Naive thymus-derived CD8-positive, alpha-beta T cell (primary cell): Measurements from ENCODE around the gene TSNAXIP1. TPM values are rescaled to one million over a fixed set of nuclear protein-coding genes. Genes with fewer than 3 reads are reported as not detected.

Experiments used
- ATAC-seq, 2 donors: fragments of 150-1000 bp; cut with Tn5 transposase in 1 of 2; sonication (Bioruptor Pico), chemical (Tn5 transposase) in 1 of 2; 1 replicate in 1 of 2; 2 replicates in 1 of 2; pipeline ENCODE4 v1.10.0; 2021; ENCODE audit warnings: mild to moderate bottlenecking in 2 of 2, moderate library complexity in 2 of 2
- POLR2A ChIA-PET: fragments of 350-600 bp; sonication (Branson Sonifier 250); formaldehyde crosslinking; loops from one replicate; lab custom pipeline; 2021; ENCODE audit warnings: antibody characterized with exemption; lab: Charles Lee
- DNase-seq, 10 donors: peaks; one replicate each; pipeline versions ENCODE4 v3.0.0 to v3.0.0-alpha.2; 2020 to 2022
- H3K27ac Mint-ChIP-seq, 10 donors: one replicate each; pipeline ENCODE4 v1.8.0; 2020 to 2022; ENCODE audit warnings: mild to moderate bottlenecking in 10 of 10, mixed read lengths in 10 of 10, moderate library complexity in 4 of 10, inconsistent platforms in 1 of 10
- H3K27me3 Mint-ChIP-seq, 5 donors: one replicate each; pipeline ENCODE4 v1.8.0; 2021 to 2022; ENCODE audit warnings: mixed read lengths in 5 of 5
- H3K36me3 Mint-ChIP-seq, 3 donors: one replicate each; pipeline ENCODE4 v1.8.0; 2020 to 2022; ENCODE audit warnings: mixed read lengths in 3 of 3, mild to moderate bottlenecking in 2 of 3, inconsistent platforms in 1 of 3
- H3K4me1 Mint-ChIP-seq, 4 donors: one replicate each; pipeline ENCODE4 v1.8.0; 2021 to 2022; ENCODE audit warnings: mixed read lengths in 4 of 4
- H3K4me3 Mint-ChIP-seq, 10 donors: one replicate each; pipeline ENCODE4 v1.8.0; 2020 to 2022; ENCODE audit warnings: mild to moderate bottlenecking in 10 of 10, mixed read lengths in 10 of 10, moderate library complexity in 6 of 10, inconsistent platforms in 1 of 10
- H3K9me3 Mint-ChIP-seq, 9 donors: one replicate each; pipeline ENCODE4 v1.8.0; 2020 to 2022; ENCODE audit warnings: mixed read lengths in 9 of 9, mild to moderate bottlenecking in 3 of 9, inconsistent platforms in 1 of 9, moderate library complexity in 1 of 9
- polyA plus RNA-seq, 3 donors: library from polyadenylated mRNA; unstranded; fragments of 300-500 nt; fragmentation: Illumina TruSeq; gene quantifications; one replicate each; pipeline ENCODE4 v1.2.3, GENCODE V29; 2021
- total RNA-seq, 8 experiments: library from RNA in 2 of 8; stranded (reverse) in 2 of 8; gene quantifications; one replicate each; pipeline ENCODE4 v1.2.3 and lab custom pipeline; 2021 to 2026

The TSNAXIP1 gene
- total and polyA plus RNA-seq, 5 experiments from 2014 or later = 0.14 to 1.2 (median 1.0) TPM; not detected in 2

GRCh38 chr16:67868290-67868689 lies 61.6 kb downstream of the TSNAXIP1 start:
- H3K27me3 Mint-ChIP-seq = no peaks in the 10 kb centered on the region
- no peak overlapping the region for H3K27ac Mint-ChIP-seq
- ATAC-seq (no peak), DNase-seq (no peak)
- H3K4me3 Mint-ChIP-seq = no peak overlapping the region
- peaks cover 0 to 51% (median 6%) of the 10 kb centered on the region in 3 donors for H3K36me3 Mint-ChIP-seq
- POLR2A ChIA-PET = interaction anchor here (0.5 kb wide), 1 partner anchor 1989 kb away, joined by 4 read pairs; no protein-coding TSS in a partner anchor
- peaks cover 2 to 13% (median 6%) of the 10 kb centered on the region in 4 donors for H3K4me1 Mint-ChIP-seq
- H3K9me3 Mint-ChIP-seq = no peaks in the 10 kb centered on the region

- no peaks in the 10 kb centered on the region for H3K9me3 Mint-ChIP-seq
- no peaks in the 10 kb centered on the region for H3K27me3 Mint-ChIP-seq
- ATAC-seq = no peak
- H3K36me3 Mint-ChIP-seq = peaks cover 0 to 51% (median 6%) of the 10 kb centered on the region in 3 donors
- peaks cover 9 to 25% (median 18%) of the 10 kb centered on the region in 4 donors for H3K4me1 Mint-ChIP-seq
- DNase-seq = no peak
- H3K27ac Mint-ChIP-seq = peak overlapping the region in 1 of 10 donors; percentile 52
- no peak overlapping the region for H3K4me3 Mint-ChIP-seq
- POLR2A ChIA-PET = interaction anchor here (0.6 to 1.4 kb wide), 2 partner anchors 26 to 47 kb away, joined by 3 read pairs; no protein-coding TSS in a partner anchor
Measured at GRCh38 chr16:67869653-67870052, 63.0 kb downstream of the TSNAXIP1 start.

GRCh38 chr16:67871256-67871655 lies 64.6 kb downstream of the TSNAXIP1 start:
- POLR2A ChIA-PET = interaction anchor here (0.9 to 1.7 kb wide), 4 partner anchors 15 to 65 kb away, joined by 3 to 16 read pairs (median 4); partner anchors contain the start of gene PSMB10
- no peaks in the 10 kb centered on the region for H3K27me3 Mint-ChIP-seq
- H3K4me3 Mint-ChIP-seq = peak overlapping the region in 3 of 10 donors; percentile 2 to 27 (median 18)
- DNase-seq (no peak), ATAC-seq (no peak)
- H3K27ac Mint-ChIP-seq = peak overlapping the region in 6 of 10 donors; percentile 19 to 93 (median 59)
- peaks cover 0 to 40% (median 6%) of the 10 kb centered on the region in 3 donors for H3K36me3 Mint-ChIP-seq
- H3K4me1 Mint-ChIP-seq = peaks cover 20 to 39% (median 32%) of the 10 kb centered on the region in 4 donors
- H3K9me3 Mint-ChIP-seq = no peaks in the 10 kb centered on the region

GRCh38 chr16:67872131-67872630 lies 65.5 kb downstream of the TSNAXIP1 start:
- peak overlapping the region; percentile 75 to 95 (median 90) for H3K4me3 Mint-ChIP-seq
- ATAC-seq (no peak), DNase-seq (no peak)
- no peaks in the 10 kb centered on the region for H3K27me3 Mint-ChIP-seq
- peaks cover 20 to 39% (median 33%) of the 10 kb centered on the region in 4 donors for H3K4me1 Mint-ChIP-seq
- H3K27ac Mint-ChIP-seq = peak overlapping the region; percentile 70 to 95 (median 92)
- no peaks in the 10 kb centered on the region for H3K9me3 Mint-ChIP-seq
- peaks cover 0 to 39% (median 6%) of the 10 kb centered on the region in 3 donors for H3K36me3 Mint-ChIP-seq
- POLR2A ChIA-PET = interaction anchor here (0.6 to 2.6 kb wide), 5 partner anchors 14 to 353 kb away, joined by 3 to 16 read pairs (median 4); partner anchors contain the start of genes PSKH1 and PSMB10

DNA sequence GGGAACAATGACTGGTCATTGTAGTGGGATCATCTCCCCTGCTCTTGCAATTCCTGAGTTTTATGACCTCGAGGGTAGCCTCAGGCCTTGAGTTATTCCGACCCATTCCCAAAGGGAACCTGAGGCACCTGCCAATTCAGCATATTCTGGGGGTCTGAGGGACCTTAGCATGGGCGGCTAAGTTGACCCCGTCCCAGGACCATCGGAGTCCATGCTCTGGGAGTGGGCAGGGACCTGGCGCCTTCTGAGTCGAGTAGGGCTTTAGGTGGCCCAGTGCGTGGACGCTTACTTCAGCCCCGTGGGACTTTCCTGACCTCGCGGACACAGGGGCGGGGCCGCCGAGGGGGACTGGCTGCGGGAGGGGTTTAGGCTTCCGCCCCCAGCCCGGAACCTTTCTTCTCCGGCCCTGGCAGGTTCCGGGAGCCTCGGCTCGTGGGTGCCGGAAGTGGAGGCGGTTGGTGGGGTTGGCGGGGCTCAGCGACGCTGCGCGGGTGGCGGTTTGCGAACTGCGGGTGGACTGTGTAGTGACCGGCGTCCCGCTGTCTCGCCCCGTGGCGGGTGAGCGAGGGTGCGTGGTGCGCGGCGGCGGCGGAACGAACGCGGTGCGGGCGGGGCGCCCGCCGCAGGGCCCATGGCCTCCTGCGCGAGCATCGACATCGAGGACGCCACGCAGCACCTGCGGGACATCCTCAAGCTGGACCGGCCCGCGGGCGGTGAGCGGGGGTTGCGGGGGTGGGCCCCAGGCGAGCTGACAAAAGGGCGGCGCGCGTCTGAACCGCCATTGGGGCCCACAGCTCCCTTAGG lies 66.1 kb downstream of the TSNAXIP1 start, which contains the start of gene EDC4:
TSS of gene EDC4 (plus strand) at position 422 of the 804 bp plus-strand sequence. CDS start at position 632, 210 bp downstream.
- no peaks in the 10 kb centered on the region for H3K9me3 Mint-ChIP-seq
- no peaks in the 10 kb centered on the region for H3K27me3 Mint-ChIP-seq
- DNase-seq (peak; percentile 74 to 91 (median 86)), ATAC-seq (peak; percentile 92 to 96)
- peaks cover 20 to 39% (median 33%) of the 10 kb centered on the region in 4 donors for H3K4me1 Mint-ChIP-seq
- POLR2A ChIA-PET = interaction anchor here (0.5 to 2.6 kb wide), 20 partner anchors 10 to 845 kb away, joined by 3 to 15 read pairs (median 4); partner anchors contain the start of genes CTCF, NFATC3, NRN1L and PSKH1
- peak within 1 kb of the TSS; percentile 87 to 95 (median 90) for H3K4me3 Mint-ChIP-seq
- H3K27ac Mint-ChIP-seq = peak within 1 kb of the TSS; percentile 70 to 95 (median 94)
- H3K36me3 Mint-ChIP-seq = peaks cover 0 to 42% (median 6%) of the 10 kb centered on the region in 3 donors

GRCh38 chr16:67873435-67874370 lies 67.0 kb downstream of the TSNAXIP1 start:
- Mint-ChIP-seq H3K4me1 (peaks cover 20 to 39% (median 33%) of the 10 kb centered on the region in 4 donors), H3K36me3 (peaks cover 0 to 44% (median 8%) of the 10 kb centered on the region in 3 donors), H3K9me3 (no peaks in the 10 kb centered on the region), H3K27me3 (no peaks in the 10 kb centered on the region), H3K4me3 (peak overlapping the region; percentile 87 to 95 (median 90)), H3K27ac (peak overlapping the region; percentile 70 to 95 (median 94))
- DNase-seq (no peak), ATAC-seq (no peak)
- POLR2A ChIA-PET = interaction anchor here (0.5 to 2.6 kb wide), 21 partner anchors 10 to 845 kb away, joined by 3 to 15 read pairs (median 4); partner anchors contain the start of genes CTCF, NFATC3, NRN1L and PSKH1

DNA sequence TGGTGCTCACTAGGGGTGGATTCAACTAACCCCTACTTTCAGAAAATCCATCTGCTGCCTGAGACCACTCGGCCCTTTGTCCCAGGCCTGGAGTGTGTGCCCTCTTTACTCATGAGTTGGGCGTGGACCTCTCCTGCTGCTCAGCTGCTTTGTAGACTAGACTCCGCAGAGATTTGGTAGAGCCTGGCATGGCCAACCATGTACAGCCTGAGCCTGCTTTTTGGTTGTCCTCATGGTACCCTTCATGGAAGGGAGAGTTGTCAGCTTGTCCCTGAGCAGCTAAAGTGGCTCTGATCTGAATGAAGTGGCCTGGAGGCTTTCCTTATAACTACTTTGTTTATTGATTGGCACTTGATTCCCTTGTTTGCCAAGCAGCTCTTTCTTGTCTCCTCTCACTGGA lies 67.7 kb downstream of the TSNAXIP1 start:
- POLR2A ChIA-PET = interaction anchor here (0.5 to 2.6 kb wide), 4 partner anchors 9 to 293 kb away, joined by 4 to 9 read pairs (median 8); partner anchors contain the start of genes NRN1L and PSKH1
- DNase-seq (no peak), ATAC-seq (no peak)
- Mint-ChIP-seq H3K27me3 (no peaks in the 10 kb centered on the region), H3K36me3 (peaks cover 0 to 47% (median 8%) of the 10 kb centered on the region in 3 donors), H3K4me3 (peak overlapping the region; percentile 87 to 95 (median 90)), H3K9me3 (no peaks in the 10 kb centered on the region), H3K4me1 (peaks cover 20 to 39% (median 33%) of the 10 kb centered on the region in 4 donors), H3K27ac (peak overlapping the region; percentile 70 to 95 (median 94))

DNA sequence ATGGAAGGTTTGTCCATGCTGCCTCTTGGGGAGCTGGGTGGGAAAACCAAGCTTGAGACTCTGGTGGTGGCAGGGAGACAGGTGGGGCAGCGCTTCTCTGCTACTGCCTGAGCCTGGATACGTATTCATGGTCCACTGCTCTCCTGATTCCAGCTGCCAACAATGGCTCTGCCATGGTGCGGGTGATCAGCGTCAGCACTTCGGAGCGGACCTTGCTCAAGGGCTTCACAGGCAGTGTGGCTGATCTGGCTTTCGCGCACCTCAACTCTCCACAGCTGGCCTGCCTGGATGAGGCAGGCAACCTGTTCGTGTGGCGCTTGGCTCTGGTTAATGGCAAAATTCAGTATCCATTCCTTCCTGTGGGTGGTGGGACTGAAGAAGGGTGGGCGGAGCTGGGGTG lies 70.4 kb downstream of the TSNAXIP1 start:
- no peak for DNase-seq
- H3K9me3 Mint-ChIP-seq = no peaks in the 10 kb centered on the region
- H3K27ac Mint-ChIP-seq = peak overlapping the region in 1 of 10 donors; percentile 17
- ATAC-seq = no peak
- peaks cover 20 to 39% (median 32%) of the 10 kb centered on the region in 4 donors for H3K4me1 Mint-ChIP-seq
- no peaks in the 10 kb centered on the region for H3K27me3 Mint-ChIP-seq
- H3K36me3 Mint-ChIP-seq = peaks cover 0 to 53% (median 7%) of the 10 kb centered on the region in 3 donors
- H3K4me3 Mint-ChIP-seq = no peak overlapping the region
- POLR2A ChIA-PET = interaction anchor here (1.7 kb wide), 1 partner anchor 34 kb away, joined by 4 read pairs; no protein-coding TSS in a partner anchor

Other genes starting within 250 kb of the TSNAXIP1 start
- 10 to 100 TPM; 67.5 to 67.6 TPM for gene CTCF, start 244.4 kb upstream of the TSNAXIP1 start, total RNA-seq
- gene CTCF, start 244.4 kb upstream of the TSNAXIP1 start, polyA plus RNA-seq = 10 to 100 TPM; 37.1 to 61.1 (median 51.9) TPM
- gene CARMIL2, start 161.7 kb upstream of the TSNAXIP1 start, total RNA-seq = 100 to 1,000 TPM; 184 to 189 TPM
- gene CARMIL2, start 161.7 kb upstream of the TSNAXIP1 start, polyA plus RNA-seq = 10 to 100 TPM; 12.8 to 28.7 (median 13.3) TPM
- gene ACD, start 146.6 kb upstream of the TSNAXIP1 start, total RNA-seq = 10 to 100 TPM; 41.8 to 46.6 TPM
- gene ACD, start 146.6 kb upstream of the TSNAXIP1 start, polyA plus RNA-seq = 10 to 100 TPM; 24.6 to 38.1 (median 28.2) TPM
- 1 to 10 TPM; 4.3 to 6.0 TPM for gene PARD6A, start 145.9 kb upstream of the TSNAXIP1 start, total RNA-seq
- gene PARD6A, start 145.9 kb upstream of the TSNAXIP1 start, polyA plus RNA-seq = 10 to 100 TPM; 10.6 to 13.3 (median 11.2) TPM
- gene ENKD1, start 140.1 kb upstream of the TSNAXIP1 start, total RNA-seq = 1 to 10 TPM; 7.5 to 8.4 TPM
- 1 to 10 TPM; 1.5 to 2.8 (median 1.6) TPM for gene ENKD1, start 140.1 kb upstream of the TSNAXIP1 start, polyA plus RNA-seq
- gene C16orf86, start 140.1 kb upstream of the TSNAXIP1 start, total RNA-seq = 1 to 10 TPM; 4.7 to 6.1 TPM
- 1 to 10 TPM; 4.3 to 5.1 (median 4.3) TPM for gene C16orf86, start 140.1 kb upstream of the TSNAXIP1 start, polyA plus RNA-seq
- 10 to 100 TPM; 12.7 to 13.0 TPM for gene GFOD2, start 87.6 kb upstream of the TSNAXIP1 start, total RNA-seq
- 10 to 100 TPM in 1 of 3 donors, 1 to 10 TPM in 2; 6.0 to 10.9 (median 6.5) TPM for gene GFOD2, start 87.6 kb upstream of the TSNAXIP1 start, polyA plus RNA-seq
- 10 to 100 TPM; 18.5 to 23.6 TPM for gene RANBP10, start 329 bp upstream of the TSNAXIP1 start, total RNA-seq
- 10 to 100 TPM in 1 of 3 donors, 1 to 10 TPM in 2; 5.8 to 13.8 (median 6.3) TPM for gene RANBP10, start 329 bp upstream of the TSNAXIP1 start, polyA plus RNA-seq
- 10 to 100 TPM; 63.8 to 63.9 TPM for gene THAP11, start 35.4 kb downstream of the TSNAXIP1 start, total RNA-seq
- gene THAP11, start 35.4 kb downstream of the TSNAXIP1 start, polyA plus RNA-seq = 100 to 1,000 TPM; 132 to 158 (median 143) TPM
- 10 to 100 TPM; 37.0 to 40.6 TPM for gene NUTF2, start 40.0 kb downstream of the TSNAXIP1 start, total RNA-seq
- 100 to 1,000 TPM; 109 to 124 (median 114) TPM for gene NUTF2, start 40.0 kb downstream of the TSNAXIP1 start, polyA plus RNA-seq
- gene CENPT, start 40.8 kb downstream of the TSNAXIP1 start, total RNA-seq = 100 to 1,000 TPM; 108 to 117 TPM
- gene CENPT, start 40.8 kb downstream of the TSNAXIP1 start, polyA plus RNA-seq = 10 to 100 TPM; 11.8 to 17.8 (median 13.1) TPM
- gene EDC4, start 66.2 kb downstream of the TSNAXIP1 start, total RNA-seq = 100 to 1,000 TPM; 123 to 136 TPM
- gene EDC4, start 66.2 kb downstream of the TSNAXIP1 start, polyA plus RNA-seq = 10 to 100 TPM; 22.7 to 44.0 (median 40.8) TPM
- 1 to 10 TPM; 2.6 to 5.3 TPM for gene NRN1L, start 78.0 kb downstream of the TSNAXIP1 start, total RNA-seq
- not detected for gene NRN1L, start 78.0 kb downstream of the TSNAXIP1 start, polyA plus RNA-seq
- gene PSKH1, start 86.4 kb downstream of the TSNAXIP1 start, total RNA-seq = 10 to 100 TPM; 26.6 to 28.6 TPM
- 10 to 100 TPM; 20.8 to 34.5 (median 22.2) TPM for gene PSKH1, start 86.4 kb downstream of the TSNAXIP1 start, polyA plus RNA-seq
- gene CTRL, start 125.0 kb downstream of the TSNAXIP1 start, total RNA-seq = 10 to 100 TPM; 10.5 to 12.6 TPM
- gene CTRL, start 125.0 kb downstream of the TSNAXIP1 start, polyA plus RNA-seq = 1 to 10 TPM; 2.2 to 2.8 (median 2.8) TPM
- gene PSMB10, start 130.0 kb downstream of the TSNAXIP1 start, total RNA-seq = 100 to 1,000 TPM; 127 to 138 TPM
- gene PSMB10, start 130.0 kb downstream of the TSNAXIP1 start, polyA plus RNA-seq = 100 to 1,000 TPM; 450 to 514 (median 493) TPM
- 10 to 100 TPM; 14.1 to 14.7 TPM for gene LCAT, start 137.2 kb downstream of the TSNAXIP1 start, total RNA-seq
- under 1 TPM; 0.52 to 0.84 (median 0.80) TPM for gene LCAT, start 137.2 kb downstream of the TSNAXIP1 start, polyA plus RNA-seq
- 10 to 100 TPM; 35.8 to 36.4 TPM for gene SLC12A4, start 161.7 kb downstream of the TSNAXIP1 start, total RNA-seq
- 1 to 10 TPM; 3.0 to 5.6 (median 5.2) TPM for gene SLC12A4, start 161.7 kb downstream of the TSNAXIP1 start, polyA plus RNA-seq
- 1 to 10 TPM; 2.9 to 3.1 TPM for gene DPEP3, start 173.6 kb downstream of the TSNAXIP1 start, total RNA-seq
- 1 to 10 TPM in 2 of 3 donors, under 1 TPM in 1; 0.50 to 1.5 (median 1.1) TPM for gene DPEP3, start 173.6 kb downstream of the TSNAXIP1 start, polyA plus RNA-seq
- gene DPEP2, start 192.6 kb downstream of the TSNAXIP1 start, total RNA-seq = 100 to 1,000 TPM; 151 to 157 TPM
- gene DPEP2, start 192.6 kb downstream of the TSNAXIP1 start, polyA plus RNA-seq = 10 to 100 TPM; 29.0 to 47.9 (median 40.4) TPM
- not detected for gene DPEP2NB, start 209.0 kb downstream of the TSNAXIP1 start, total RNA-seq
- not detected for gene DPEP2NB, start 209.0 kb downstream of the TSNAXIP1 start, polyA plus RNA-seq
- gene DDX28, start 216.3 kb downstream of the TSNAXIP1 start, total RNA-seq = 10 to 100 TPM; 25.0 to 26.2 TPM
- 10 to 100 TPM; 49.7 to 60.6 (median 53.9) TPM for gene DDX28, start 216.3 kb downstream of the TSNAXIP1 start, polyA plus RNA-seq
- gene DUS2, start 216.4 kb downstream of the TSNAXIP1 start, total RNA-seq = 10 to 100 TPM; 18.2 to 21.1 TPM
- 10 to 100 TPM in 2 of 3 donors, 1 to 10 TPM in 1; 6.4 to 13.1 (median 10.5) TPM for gene DUS2, start 216.4 kb downstream of the TSNAXIP1 start, polyA plus RNA-seq